HG03097 (cell line): ENCODE measurements around the gene NEDD4L.

Experiments used
- ATAC-seq: cut with Tn5 transposase; IDR thresholded peaks from one replicate; pipeline ENCODE4 v1.9.1; 2021; ENCODE audit not compliant: unreplicated experiment, low FRiP score

The NEDD4L gene

DNA sequence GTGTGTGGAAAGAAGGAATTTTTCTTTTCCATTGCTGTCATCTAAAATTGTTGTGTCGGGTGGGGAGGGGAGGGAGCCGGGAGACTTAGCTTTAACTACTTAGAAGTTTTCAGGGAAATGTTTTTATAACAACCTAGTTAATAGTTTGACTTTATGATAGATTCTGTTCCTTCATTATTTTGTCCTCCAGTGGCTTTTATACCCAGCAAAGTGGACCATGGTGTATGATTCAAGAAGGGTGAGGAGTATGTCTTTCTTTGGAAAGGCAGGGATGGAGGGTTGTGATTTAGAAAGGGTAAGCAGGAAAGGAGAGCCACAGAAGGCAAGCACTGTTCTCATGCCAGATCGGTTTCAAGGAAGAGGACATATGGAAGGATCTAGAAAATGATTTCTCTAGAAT, 261.8 kb downstream of the NEDD4L start:
- no peak for ATAC-seq

DNA sequence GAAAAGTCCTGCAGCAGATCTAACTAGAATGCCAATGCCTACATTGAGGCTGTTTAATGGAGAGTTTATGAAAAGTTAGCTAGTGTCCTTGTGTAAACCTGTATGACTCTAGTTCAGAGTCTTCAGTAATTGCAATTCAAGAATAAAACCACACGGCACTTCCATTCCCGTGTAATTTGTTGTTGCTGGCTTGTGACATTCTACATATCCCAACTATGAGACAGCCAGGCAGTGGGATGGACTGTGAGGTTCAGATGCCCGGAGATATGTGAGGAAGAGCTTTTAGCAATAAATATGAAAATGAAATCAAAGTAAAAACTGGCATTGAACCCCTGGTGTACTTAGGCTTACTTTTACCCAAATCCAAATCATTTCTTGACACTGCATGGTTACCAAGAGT, 263.4 kb downstream of the NEDD4L start:
- no peak for ATAC-seq

DNA sequence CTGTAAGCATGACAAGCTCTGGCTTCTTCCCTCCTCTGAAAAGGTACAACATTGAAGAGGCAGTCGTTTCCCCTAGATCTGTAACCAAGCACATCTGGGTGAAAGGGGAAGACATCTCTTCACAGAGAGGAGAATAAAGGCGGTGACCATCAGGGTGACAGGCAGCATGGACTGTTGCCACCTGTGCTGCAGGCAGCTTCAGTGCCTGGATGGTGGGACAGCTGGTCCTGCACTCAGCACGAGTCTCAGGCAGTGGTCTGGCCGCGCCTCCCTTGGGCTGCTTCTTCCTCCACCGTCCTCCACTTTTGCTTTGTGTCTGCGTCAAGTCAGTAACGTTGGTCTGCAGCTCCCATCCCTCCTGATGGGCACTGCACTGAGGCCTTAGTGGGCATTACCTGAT, 264.4 kb downstream of the NEDD4L start:
- ATAC-seq, result no peak

DNA sequence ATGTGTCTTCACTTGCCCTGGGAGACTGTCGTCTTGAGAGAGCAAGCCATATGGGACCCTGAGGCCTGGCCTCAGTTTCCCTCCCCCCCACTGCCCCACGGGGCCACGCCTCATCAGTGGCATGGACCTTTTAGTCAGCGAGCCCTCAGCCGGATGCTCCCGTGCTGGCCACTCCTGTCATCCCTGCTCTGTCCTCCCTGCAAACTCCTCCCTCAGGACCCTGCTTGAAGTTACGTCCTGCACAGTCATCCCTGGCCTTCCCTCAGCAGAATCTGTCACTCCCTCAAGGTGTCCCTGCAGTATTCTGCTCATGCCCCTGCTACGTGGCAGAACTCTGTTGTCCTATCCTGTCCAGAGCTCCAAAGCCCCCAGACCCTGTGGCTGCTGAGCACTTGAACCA, 265.1 kb downstream of the NEDD4L start:
- ATAC-seq, result no peak

DNA sequence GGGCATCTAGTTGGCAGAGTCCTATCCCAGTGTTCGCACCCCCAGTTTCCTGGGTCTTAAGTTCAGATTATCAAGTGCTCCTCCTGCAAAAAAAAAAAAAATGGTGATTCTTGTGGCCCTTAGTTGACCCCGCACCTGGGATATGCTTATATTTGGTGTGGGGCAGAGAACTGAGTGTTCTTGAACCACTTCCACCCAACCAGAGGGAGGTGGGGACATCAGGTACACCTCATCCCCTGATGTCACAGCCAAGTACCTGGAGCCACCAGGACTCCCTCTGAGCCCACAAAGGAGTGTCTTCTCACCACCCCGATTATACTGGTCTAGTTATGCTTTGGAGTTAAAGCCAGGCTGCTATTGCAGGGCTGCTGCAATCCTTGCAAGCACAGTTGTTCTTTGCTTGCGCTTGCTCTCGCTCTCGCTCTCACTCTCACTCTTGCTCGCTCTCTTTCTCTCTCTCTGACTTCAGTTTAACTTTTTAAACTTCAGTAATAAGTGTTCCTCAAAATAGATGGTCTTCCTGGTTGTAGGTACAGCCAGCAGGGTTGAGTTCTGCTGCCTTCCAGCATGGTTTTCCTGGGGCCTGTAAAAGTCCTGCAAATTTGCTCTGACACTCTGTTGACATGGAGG, 265.7 kb downstream of the NEDD4L start:
- ATAC-seq, result no peak

DNA sequence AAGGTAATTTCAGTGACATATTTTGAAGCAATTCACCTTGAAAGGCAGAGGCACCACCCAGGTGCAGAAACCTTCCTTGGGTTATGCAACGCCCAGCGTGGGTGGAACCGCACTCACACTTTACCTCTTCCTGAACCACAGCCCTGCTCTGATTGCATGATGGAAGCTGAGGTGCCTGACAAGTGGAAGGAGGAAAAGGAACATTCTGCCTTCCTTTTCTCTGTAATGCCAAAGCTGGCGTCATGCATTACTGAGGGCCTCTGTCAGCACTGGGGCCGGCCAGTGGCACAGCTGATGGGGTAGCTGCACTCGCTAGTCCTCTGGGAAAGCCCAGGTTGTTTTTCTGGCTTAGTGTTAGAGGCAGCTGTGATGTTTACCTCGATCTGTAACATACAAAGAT, 266.5 kb downstream of the NEDD4L start:
- no peak for ATAC-seq

DNA sequence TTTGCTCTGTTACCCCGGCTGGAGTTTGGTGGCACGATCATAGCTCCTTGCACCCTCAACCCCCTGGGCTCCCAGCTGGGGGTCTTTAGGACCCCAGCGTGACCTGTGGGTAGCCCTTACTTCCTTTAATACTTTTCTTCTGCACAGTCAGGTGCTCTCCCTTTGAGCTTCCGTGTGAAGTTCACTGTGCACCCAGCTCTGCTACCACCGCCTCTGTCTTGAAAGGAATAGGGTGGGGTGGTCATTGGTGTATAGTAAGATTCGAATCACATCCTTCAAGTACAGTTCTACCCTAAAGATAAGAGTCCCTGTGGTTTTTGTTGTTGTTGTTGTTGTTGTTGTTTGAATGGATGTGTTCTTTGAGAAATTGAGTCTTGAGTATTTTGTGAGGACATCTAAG, 267.4 kb downstream of the NEDD4L start:
- ATAC-seq, result no peak

DNA sequence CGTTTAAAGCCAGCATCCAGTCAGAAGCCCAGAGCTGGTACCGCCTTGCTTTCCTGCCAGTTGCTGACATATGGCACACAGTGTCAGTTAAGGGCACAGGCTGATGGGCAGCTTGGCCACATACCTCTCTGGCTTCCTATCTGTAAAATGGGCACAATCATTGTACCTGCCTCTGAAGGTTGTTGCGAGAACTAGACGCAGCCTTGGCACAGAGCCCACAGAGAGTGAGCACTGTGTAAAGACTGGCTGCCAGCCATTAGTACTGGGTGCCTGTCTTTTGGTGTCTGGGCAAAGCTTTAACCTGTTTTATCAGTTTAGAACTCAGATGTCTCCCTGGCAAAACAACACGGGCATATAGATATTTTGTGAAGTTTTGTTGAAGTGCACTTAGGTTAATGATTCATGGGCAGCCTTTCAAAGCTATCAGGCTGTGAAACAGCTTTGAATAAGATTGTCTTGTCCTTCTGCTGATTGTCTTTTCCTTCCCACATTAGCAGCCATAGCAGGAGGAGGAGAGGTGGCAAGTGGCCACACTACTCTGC, 269.5 kb downstream of the NEDD4L start:
- no peak for ATAC-seq

DNA sequence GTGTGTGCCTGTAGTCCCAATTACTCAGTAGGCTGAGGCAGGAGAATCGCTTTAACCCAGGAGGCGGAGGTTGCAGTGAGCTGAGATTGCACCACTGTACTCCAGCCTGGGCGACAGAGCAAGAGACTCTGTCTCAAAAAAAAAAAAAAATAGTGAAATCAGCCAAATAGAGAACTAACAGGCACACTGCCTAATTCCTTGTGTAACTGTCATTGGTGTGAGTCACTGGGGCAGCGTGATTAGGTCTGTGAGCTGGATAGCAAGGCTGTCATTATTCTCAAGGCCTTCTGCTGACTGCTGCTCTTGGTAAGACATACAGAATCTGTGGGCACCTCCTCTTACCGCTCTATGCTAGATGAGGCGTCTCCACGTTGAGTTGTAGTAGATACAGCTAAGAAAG, 270.3 kb downstream of the NEDD4L start:
- no peak for ATAC-seq

DNA sequence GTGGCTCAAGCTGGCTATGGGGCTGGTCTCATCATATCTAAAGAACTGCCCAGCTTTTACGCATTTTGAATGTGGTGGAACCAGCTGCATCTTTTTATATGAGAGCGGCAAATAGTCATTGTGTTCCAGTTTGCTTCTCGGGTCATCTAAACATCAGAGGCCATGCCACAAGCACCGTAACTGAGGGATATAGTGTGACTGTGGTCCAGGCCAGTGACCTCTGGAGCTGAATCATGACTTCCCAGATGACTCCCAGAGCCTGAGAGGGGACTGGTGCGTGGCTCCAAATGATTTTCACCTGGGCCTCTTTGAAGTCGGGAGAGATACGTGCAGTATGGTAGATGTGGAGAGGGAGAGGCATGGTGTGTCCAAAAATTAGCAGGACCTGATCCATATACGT, 271.0 kb downstream of the NEDD4L start:
- no peak for ATAC-seq

DNA sequence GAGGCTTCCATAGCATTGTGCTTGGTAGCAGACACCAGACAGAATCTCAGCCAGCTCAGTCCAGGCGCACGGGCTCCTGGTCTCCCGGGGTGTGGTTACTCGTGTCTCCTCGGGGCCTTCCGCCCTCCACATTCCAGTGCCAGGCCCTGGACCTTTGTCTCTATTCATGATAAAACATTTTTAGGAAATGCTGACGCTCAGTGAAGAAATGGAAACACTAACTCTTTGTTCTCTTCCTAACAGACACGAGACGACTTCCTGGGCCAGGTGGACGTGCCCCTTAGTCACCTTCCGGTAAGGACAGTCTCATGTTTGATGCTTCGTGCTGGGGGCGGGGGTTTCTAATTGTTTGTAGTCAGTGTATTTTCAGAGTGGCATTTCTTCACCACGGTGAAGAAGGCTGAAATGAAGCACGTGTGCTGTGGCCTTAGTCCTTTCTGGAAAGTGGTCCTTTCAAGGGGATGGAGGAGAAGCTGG, 271.8 kb downstream of the NEDD4L start:
- ATAC-seq, result no peak

DNA sequence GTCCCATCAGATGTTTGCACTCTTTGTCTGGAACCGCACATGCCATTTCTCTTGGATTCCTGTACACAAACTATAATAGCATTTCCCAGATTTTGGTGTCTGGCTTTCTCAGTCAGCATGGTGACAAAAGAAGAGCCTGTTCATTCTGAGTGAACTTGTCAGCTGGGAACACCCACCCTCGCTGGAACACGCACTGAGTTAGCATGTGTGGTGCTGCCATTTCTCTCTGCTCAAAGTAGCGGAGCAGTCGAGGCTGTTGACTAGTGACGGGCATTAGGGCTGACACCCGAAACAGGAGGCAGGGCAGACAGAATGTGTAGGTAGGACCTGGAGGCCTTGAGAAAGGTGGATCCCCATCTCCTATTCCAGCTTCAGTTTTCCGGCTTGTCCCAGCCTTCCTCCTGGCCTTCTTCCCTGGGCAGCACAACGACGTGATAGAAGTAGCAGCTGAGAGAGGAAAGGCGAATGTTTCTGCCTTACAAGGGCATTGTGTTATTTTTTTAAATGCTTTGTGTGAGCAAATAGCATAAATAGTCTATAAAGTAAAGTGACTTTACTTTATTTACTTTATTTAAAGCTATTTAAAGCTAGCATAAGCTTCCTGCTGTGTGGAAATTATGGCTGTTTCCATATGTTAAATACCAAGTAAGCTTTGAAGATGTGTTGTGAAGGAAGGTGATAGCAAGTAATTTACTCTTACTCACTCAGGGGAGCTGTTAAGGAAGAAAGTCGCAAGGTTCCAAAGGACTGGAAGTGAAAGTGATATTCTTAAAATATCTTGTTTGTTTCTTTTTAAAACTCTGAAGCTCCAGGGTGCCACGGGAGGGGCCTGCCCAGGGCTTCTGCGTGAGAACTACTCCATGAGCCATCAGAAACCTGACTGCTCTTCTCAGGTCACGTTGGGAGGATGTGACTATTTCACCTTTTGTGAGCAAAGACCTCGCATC, 272.6 kb downstream of the NEDD4L start:
- ATAC-seq, result no peak

DNA sequence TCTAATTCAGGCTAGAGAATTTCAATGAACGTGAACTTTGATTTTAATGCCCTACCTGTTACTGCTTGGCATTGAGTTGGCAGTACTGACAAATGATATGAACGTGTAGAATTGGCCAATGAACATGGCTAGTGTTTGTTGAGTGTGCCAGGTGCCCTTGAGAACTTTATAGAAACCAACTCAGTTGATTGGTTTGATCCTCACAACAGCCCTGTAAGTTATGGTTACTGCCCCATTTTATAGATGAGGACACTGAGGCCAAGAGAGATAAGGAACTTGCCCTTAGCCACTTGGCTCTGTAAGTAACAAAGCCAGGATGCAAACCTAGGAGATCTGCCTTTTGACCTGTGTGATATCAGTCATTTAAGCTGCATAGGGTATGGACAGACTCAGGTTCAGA, 275.7 kb downstream of the NEDD4L start:
- no peak for ATAC-seq

DNA sequence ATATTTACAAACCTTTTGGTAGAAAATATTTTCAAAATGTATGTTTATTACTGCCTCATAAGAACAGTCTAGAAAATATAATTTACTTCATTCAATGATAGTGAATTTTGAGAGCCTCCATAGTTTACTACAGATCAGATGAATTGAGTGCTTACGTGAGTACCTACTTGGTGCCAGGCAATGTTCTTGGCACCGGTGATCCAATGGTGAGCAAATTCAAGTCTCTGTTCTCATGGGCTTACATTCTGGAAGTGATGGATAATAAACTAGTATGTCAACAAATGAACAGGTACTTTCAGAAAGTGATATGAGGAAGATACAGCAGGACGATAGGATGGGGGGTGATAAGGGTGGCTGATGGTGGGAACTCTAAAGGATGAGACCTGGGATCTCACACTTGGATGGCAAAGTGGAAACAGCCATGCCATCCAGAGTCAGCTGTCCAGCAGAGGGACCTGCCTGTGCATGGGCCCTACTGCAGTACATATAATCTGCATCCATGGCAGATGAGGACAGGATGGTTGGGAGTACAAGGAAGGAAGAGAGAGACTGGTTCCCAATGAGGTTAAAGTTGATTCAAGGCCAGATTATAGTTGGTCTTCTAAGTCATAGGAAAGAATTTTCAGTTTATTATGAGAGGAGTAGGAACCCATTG, 277.0 kb downstream of the NEDD4L start:
- no peak for ATAC-seq

DNA sequence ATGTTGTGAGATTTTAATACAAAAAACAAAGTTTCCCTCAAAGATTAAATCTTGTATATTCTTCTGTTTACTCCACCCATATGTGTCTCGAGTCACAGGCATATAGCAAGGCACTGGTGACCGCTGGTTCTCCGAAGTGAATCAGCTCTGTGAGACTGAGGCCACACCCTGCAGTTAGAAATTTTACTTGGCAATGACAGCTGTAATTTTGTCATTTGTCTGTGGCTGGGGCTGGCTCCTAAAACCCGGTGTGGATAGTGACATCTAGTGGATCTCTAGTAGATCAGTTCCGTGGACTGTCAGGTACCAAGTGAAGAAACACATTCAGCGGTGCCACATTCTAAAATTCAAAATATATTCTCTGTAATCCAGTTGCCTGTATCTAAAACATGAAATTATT, 278.0 kb downstream of the NEDD4L start:
- peak; percentile 48 for ATAC-seq

DNA sequence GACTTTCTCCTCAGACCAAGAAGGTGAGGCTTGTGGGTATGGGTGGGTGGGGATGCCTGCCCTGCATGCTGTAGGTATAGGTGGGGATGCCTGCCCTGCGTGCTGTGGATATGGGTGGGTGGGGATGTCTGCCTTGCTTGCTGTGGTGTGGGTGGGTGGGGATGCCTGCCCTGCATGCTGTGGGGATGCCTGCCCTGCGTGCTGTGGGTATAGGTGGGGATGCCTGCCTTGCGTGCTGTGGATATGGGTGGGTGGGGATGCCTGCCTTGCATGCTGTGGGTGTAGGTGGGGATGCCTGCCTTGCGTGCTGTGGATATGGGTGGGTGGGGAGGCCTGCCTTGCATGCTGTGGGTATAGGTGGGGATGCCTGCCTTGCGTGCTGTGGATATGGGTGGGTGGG, 278.4 kb downstream of the NEDD4L start:
- ATAC-seq, result no peak

DNA sequence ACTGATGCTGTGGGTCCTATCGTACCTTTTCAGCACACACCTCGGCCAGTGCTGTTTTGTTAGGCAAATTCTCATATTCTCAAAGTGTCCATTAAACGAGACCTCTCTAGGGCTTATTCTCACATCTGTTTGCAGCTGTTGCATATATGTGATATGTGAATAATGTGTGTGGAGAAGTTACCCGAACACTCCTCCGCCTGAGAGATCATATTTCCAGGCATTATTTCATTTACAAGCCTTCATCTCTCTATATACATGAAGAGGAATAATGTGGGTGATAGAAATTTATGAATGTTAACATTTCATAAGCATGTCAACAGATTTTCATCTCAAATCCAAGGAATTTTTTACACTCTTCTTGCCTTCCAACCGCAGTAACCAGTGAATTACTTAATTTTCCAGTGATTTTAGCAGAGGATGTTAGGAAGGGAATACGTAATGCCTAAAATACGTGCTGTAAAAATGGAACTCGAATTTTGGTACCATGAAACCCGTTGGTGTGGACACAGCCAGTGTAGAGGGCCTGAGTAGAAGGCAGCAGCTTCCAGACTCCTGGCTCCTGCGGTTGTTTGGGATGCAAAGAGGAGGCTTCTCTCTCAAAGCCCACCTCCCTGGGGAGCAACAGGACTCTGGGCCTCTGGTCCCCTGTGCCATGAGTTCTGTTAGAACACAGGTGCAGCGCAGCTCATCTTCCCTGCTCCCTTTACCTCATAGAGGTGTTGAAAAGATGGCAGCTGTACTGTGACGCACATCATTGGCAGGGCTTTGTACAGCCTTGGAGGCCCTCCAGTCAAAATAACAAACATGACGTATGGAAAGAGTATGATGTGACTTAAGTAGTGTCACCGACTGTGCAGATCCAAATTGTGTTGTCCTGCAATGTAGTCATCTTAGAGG, 280.1 kb downstream of the NEDD4L start:
- no peak for ATAC-seq

DNA sequence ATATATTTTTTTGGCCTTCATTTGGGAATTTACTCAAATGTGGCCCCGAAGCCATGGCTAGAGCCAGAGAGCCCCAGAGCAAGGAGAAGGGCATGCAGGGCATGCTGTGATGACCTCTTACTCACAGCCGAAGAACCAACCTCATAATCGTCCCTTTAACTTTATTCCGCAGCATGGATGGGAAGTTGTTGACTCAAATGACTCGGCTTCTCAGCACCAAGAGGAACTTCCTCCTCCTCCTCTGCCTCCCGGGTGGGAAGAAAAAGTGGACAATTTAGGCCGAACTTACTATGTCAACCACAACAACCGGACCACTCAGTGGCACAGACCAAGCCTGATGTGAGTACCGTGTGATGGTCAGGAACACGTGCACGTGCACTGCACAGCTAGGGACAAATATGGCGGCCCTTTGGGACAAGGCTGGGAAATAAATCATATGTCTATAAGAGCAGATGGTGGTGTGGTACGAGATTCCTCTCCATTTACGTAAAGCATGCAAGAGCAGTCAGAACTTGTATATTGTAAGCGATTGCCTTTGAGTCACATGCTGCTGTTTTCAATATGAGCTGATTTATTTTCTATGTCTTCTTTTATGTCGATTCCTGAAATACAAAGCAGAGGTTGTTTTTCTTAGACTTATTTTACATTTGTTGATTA, 280.9 kb downstream of the NEDD4L start:
- no peak for ATAC-seq

DNA sequence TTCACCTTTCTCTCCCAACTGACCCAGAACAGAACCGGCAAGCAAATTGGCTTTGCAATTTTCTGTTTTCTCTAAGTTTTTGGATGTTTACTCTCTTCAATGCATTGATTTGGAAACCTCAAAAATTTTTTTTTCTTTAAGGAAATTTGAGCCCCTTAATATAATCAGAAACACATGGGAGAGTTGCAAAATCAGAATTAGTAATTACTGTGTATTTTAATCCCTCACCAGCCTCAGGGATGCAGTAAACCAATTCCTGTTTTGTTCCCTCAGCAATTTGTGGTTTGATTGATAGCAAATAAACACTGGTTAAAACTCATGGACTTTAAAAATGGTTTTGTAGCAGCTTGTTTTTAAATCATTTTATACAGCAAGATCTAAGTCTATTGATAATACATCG, 281.5 kb downstream of the NEDD4L start:
- ATAC-seq, result no peak

DNA sequence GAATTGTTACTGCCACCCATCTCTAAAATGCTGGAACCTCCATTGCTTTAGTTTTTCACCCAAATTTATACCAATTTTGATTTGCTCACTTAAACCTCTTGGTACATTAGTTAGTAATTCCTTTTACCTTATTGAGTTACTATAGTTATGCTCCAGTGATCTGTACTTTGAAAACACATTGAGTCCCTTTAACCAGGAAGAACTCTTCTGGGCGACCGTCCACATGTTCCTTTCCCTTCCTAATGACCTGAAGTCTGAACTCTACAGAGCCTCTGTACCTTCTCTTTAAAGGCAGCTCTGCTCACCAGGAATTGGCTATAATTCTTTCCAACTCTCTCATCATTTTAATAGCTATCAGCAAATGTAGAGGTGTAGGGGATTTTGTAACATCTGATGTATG, 290.0 kb downstream of the NEDD4L start:
- ATAC-seq, result no peak
